Astrocyte of the spinal cord (primary cell): ENCODE results near the gene MAGEA8.
"Not testable (repeated sequence)": the region's sequence is repeated elsewhere in the genome, so short reads cannot be mapped to it uniquely, and the experiment has no call there.

Experiments used
- DNase-seq: peaks from one replicate; pipeline ENCODE4 v3.0.0; 2011; ENCODE audit warnings: low read depth, low spot score
- H3K4me3 ChIP-seq: 2 replicates; pipeline ENCODE4 v1.5.1; 2011; ENCODE audit warnings: low read depth, mild to moderate bottlenecking, low read length, moderate library complexity
- in situ Hi-C: cut with HindIII; loops from 2 replicates; pipeline ENCODE4 v1.10.0; 2017; ENCODE audit warnings: low sequenced_read_pairs
- TF ChIP-seq, protein P1 (sequence below): IDR thresholded peaks from 2 replicates; pipeline ENCODE4 v1.5.1; 2012; ENCODE audit warnings: low read depth, mild to moderate bottlenecking, low read length, inconsistent platforms

Gene MAGEA8

DNA sequence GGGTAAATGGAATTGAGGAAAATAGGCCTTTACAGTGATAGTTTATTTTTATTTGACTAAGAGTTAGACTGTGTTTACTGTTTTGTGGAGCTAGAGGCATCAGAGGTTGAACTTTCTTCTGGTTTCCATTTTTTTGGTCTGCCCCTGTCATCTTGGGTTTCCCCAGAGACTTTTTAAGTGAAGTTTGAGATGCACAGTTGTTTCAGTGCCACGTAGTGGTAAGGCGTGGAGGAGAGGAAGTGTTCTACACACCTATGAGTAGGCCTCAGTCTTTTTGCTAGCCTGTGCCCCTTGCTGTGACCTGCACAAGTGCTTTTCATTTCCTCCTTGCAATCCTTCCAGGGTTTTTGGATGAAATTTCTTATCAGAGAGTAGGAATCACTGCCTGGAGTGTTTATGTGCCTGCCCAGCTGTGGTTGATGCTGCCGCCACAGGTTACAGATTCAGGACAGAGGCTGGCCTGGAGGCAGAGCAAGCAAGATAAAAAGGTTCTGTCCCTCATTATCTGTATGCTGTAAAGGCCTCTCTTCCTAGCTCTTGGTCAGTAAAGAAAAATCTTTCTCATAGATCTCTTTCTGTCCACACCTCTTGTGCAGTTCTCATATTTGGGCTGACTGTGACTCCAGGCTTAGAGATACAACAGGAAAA, 35.9 kb downstream of the MAGEA8 start:
- in situ Hi-C loops, result no loop called here
- no peak overlapping the region for H3K4me3 ChIP-seq
- no peak for DNase-seq
- TF ChIP-seq, protein P1, sequence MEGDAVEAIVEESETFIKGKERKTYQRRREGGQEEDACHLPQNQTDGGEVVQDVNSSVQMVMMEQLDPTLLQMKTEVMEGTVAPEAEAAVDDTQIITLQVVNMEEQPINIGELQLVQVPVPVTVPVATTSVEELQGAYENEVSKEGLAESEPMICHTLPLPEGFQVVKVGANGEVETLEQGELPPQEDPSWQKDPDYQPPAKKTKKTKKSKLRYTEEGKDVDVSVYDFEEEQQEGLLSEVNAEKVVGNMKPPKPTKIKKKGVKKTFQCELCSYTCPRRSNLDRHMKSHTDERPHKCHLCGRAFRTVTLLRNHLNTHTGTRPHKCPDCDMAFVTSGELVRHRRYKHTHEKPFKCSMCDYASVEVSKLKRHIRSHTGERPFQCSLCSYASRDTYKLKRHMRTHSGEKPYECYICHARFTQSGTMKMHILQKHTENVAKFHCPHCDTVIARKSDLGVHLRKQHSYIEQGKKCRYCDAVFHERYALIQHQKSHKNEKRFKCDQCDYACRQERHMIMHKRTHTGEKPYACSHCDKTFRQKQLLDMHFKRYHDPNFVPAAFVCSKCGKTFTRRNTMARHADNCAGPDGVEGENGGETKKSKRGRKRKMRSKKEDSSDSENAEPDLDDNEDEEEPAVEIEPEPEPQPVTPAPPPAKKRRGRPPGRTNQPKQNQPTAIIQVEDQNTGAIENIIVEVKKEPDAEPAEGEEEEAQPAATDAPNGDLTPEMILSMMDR, result no peak

DNA sequence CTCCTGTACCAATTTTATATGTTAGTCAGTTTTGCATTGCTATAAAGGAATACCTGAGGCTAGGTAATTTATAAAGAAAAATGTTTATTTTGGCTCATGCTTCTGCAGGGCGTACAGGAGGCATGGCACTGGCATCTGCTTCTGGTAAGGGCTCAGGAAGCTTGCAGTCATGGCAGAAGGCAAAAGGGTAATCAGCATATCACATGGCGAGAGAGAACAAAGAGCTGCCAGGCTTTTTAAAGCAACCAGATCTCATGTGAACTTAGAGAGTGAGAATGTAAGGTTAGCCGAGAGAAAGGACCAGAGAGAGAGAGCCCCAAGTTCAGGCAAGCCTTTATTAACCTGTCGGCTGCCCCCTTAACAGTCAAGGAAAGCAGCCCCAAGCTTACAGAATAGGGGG, 42.9 kb downstream of the MAGEA8 start:
- DNase-seq, H3K4me3 ChIP-seq, in situ Hi-C loops: not testable (repeated sequence)

DNA sequence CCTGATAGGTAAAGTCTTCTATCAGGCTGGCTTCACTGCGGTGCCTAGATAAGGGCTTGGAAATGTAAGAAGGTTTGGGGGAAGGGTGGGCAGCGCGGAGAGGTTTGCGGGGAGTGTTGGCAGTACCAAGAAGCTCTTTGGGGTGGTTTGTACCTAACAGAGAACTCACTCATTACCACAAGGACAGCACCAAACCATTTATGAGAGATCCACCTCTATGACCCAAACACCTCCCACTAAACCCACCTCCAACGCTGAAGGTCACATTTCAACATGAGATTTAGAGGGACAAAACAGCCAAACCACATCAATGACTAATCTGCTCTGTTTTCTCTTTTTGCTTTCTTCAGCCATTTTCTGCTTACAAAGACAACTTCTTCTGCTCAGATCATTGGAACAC, 43.5 kb downstream of the MAGEA8 start:
- DNase-seq, H3K4me3 ChIP-seq, in situ Hi-C loops: not testable (repeated sequence)

DNA sequence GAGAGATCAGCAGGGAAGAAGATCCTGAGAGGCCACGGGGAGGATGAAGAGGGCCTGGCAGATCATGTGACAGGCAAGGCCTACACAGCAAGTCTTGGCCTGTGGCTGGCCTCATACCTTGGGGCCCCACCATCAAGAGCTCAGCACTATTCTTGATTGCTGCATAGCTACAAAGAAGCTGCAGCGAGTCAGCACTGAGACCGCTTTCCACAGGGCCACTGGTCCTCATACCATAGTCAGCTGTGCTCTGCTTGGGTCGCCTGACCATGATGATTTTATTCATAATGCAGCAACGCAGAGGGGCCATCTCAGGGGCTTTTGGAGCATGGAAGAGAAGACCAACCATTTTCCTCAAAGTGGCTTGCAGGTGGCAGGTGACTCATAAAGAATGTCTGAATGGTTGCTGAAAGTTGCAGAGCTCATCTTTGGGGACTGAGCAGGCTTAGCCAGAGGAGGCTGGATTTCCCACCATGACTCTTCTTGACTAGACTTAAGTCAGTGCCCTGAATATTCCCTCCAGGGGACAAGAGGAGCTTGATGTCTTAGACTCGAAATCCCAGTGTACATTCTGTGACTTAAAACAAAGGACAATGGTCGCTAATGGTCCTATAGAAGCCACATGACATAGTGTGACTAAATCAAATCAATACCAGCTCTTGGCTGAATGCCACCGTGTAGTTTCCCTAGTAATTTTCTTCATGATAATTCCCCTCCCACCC, 46.4 kb downstream of the MAGEA8 start:
- DNase-seq, in situ Hi-C loops, H3K4me3 ChIP-seq: not testable (repeated sequence)

DNA sequence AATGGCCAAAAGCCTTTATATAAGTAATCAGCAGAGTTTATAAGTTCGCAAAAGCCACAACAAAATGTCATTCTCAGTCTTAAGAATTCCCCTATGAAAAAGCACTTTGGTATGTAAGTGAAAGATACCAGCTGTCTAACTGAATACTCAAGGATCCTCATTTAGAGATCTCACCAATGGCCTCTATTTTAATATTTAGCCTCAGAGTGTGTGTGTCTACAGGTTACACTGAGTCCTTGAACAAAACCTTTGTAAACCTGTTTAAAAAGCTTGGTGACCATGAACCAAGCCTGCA, 46.9 kb downstream of the MAGEA8 start:
- H3K4me3 ChIP-seq, DNase-seq, in situ Hi-C loops: not testable (repeated sequence)

DNA sequence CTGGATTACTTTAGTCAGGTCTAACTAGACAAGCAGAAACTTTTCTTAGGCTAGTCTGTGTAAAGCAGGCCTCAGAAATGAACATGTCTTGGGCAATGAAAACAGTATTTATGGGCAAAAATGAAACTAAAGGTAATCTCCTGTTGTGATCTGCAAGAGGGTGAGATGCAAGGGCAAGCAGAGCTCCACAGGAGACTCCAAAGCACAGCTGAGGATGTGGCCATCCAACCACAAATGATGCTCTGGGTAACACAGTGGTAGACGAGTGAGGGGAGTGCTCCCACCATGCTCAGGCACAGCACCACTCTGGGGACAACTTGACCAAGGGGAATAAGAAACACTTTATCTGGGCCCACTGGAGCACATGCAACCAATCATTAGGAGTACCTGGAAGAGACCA, 47.7 kb downstream of the MAGEA8 start:
- in situ Hi-C loops, H3K4me3 ChIP-seq, DNase-seq: not testable (repeated sequence)

DNA sequence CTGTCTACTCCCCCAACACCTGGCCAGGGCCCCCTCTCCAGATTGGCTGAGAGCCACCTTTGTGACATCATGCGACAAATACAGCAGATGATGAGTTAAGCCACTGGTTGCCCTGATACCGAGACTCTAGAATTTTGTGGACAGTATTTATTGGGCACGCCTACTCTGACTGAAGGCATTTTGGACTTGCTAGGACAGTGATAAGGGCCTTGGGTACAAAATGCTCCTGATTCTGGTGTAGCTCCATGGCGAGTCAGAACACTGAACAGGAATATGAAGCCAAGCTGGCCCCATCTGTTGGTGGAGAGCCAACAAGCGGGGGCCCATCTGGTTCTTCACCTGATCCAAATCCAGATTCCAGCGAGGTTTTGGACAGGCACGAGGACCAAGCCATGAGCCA, 48.4 kb downstream of the MAGEA8 start, which contains the start of gene HSFX4:
TSS of gene HSFX4 (plus strand) at position 174 of the 400 bp plus-strand sequence. CDS start at position 246, 72 bp downstream.
- in situ Hi-C loops, DNase-seq, H3K4me3 ChIP-seq: not testable (repeated sequence)

DNA sequence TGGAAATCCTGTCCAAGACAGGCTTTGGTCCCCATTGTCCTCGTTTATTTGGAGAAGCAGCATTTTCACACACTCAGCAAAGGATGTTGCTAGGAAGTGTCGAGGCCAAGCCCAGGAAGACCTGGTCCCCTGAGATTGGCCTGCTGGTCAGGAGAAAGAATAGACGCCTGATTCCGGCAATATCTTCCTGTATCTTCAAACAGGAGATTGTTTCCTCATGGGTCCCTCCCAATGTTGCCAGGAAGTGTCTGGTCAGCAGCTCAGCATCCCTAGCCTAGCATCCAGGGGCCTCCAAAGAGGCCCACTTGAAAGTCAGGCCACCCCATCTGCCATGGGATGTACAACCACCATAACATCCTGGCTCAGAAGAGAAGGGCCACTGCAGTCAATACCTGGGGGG, 50.4 kb downstream of the MAGEA8 start:
- in situ Hi-C loops, H3K4me3 ChIP-seq, DNase-seq: not testable (repeated sequence)

DNA sequence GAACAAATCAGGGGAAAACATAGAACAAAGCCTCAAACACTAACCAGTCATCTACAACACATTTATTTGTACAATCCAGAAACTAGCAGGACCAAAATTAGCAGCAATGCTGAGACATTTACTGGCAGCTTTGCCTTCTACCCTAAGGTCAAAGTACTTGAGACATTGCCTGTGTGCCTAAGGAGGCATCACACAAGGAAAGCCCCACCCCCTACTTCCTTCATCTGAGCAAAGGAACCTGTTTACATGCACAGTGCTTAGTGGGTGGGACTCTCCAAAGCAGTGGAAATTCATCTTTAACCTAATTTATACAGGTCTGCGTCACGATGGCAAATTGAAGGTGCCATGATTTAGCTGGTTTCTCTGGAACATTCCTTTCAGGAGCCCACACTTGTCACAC, 51.2 kb downstream of the MAGEA8 start:
- in situ Hi-C loops, DNase-seq, H3K4me3 ChIP-seq: not testable (repeated sequence)

DNA sequence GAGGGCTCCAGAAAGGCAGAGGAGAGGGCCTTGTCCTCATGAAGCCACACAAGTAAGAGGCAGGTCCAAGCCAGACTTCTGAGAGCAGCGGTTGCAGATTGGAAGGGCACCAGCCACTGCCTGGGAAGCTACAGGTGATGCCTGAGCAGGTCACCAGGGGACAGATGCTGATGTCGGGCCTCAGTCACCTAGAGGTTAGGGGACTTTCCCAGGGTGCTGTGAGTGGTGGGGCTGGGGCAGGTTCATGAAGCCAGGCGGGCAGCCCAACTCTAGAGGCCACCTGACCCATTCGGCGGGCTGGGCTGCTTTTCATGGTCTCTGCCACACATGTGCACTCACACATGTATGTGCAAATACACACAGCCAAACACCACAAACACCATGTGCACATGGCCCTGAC, 52.0 kb downstream of the MAGEA8 start:
- in situ Hi-C loops, H3K4me3 ChIP-seq, DNase-seq: not testable (repeated sequence)

DNA sequence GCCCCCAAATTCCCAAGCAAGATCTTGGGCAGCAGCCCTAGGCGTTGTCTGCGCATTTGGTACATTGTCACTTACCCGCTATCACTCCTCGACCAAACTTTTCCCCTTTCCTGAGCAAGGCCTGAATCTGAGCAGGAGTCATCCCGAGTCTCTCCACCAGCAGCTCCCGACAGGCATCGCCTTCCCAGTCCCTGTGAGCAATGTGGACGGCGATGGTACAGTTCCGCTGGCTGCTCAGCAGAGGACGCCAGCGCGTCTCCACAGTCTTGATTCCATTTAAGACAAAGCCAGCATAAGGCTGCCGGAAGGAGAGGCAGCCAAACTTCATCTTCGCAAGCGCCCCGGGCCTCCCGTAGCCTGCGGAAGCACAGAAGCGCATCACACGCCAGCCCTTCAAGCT, 52.6 kb downstream of the MAGEA8 start:
- in situ Hi-C loops, H3K4me3 ChIP-seq, DNase-seq: not testable (repeated sequence)
